GM18520 (cell line): Measurements from ENCODE around the gene PCBP2.

Experiments used
- ATAC-seq: cut with Tn5 transposase; IDR thresholded peaks from one replicate; pipeline ENCODE4 v1.9.1; 2021; ENCODE audit not compliant: unreplicated experiment

Gene PCBP2

DNA sequence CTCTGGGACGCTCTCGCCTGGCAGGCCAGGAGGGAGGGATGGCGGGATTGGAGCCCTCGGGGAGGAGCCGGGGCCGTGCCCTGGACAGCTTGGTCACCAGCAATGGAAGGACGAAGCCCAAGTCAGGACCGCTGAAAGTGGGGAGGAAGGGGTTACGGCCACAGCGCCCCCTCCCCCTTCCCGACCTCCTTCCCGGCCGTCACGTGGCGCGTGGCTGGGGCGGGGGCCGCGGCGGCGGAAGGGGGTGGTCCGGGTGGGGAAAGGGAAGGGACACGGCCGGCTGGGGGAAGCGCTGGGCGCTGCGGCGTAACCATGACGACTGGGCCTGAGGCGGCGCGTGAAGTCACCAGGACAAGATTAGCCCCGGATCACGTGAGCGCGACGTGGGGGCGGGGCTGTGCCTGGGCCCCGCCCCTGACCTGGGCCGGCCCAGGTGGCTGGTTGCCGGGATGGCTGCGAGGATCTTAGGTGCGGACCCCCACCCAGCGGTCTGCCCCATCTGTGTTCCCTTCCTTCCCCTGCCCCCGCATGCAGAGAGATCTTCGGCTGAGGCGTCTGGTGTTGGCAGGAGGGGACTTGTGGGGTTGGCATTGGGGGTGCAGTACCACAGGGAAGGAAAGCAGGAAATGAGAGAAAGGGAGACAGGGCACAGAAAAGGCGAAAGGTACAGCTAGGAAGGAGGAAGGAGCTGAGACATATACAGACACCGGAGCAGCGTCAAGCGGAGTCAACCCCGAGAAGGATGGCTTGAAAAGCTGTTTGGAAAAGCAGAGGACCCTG is 41.1 kb downstream of the PCBP2 start:
- ATAC-seq, result peak; percentile 90

DNA sequence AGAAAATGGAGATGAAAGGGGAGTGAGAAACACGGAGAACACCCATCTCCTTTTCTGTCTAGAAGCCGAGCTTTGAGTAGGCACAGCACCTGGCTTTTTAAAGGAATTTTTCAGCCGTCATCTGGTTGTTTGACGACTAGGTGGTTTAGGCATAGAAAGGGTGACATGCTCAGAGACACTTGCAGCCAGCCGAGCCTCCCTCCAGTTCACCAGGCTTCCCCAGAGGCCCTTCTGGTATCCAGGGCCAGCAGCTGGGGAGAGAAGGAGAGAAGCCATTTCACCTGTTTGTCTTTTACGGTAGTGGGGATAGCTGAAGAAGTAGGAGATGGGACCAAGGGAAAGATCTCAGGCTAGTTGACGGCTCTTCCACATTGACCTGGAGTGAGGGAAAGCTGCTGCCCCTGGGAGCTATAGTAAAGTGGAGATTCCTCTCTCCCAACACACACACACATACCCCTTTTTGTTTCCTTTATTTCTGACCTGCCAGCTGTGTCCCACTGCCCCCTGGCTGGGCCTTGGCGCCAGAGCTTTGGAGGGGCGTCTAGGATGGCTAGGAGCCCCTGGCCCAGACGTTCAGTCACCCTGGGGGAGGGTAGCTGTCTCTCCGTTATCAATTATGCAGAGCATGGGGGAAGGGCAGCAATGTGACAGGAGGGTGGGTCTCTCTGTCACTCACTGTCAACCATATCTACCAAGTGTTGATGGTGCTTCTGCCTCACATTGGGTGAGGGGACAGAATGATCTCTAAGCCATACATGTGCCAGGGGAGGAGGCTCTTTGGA is 41.9 kb downstream of the PCBP2 start:
- no peak for ATAC-seq

DNA sequence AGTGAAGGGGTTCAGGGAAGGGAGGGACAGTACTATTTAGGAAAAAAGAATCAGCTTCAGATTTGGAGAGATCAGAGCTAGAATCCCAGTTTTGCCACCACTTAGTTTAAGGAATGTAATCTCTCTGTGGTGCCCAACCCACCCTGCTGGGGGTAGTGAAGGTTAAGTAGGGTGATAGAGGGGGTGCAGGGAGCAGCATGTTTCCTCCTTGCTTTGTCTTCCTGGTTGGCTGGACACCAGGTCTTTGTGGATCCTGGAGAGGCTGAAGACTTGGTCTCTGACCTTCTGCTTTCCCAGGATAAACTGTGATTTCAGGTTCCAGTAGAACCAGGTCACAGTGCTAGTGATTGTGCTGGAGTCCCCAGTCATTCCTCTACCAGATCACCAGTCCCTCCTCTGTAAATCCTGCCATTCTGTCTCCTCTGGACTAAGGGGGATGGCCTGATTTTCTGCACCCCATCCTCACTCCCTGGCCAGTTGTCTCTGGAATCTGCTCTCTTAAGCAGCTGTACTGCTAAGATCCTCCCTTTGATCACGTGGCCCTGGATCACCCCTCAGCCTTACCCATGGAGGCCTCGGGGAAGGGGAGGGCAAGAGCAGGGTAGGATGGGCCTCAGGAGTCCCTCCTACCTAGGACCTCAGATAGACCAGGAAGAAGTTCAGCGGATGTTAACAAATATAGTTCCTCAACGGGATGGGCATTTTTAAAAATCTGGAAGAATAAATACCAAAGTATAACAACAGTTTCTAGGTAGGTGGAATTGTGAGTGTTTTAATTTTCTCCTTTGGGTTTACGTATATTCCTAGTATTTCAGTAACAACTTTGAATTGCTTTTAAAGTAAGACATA is 44.2 kb downstream of the PCBP2 start:
- no peak for ATAC-seq

DNA sequence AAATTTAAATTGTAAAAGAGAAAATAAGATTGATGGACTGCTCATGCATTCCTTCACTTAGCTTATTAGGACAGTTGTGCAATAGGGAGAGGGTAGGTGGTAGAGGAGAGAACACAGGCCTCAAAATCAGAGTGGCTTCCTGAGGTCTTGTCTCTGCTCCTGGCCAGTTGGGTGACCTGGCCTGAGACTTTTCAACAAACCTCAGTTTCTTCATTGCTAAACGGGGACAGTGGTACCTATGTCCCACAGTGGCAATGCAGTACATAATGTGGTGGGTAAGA is 44.8 kb downstream of the PCBP2 start:
- ATAC-seq, result no peak

DNA sequence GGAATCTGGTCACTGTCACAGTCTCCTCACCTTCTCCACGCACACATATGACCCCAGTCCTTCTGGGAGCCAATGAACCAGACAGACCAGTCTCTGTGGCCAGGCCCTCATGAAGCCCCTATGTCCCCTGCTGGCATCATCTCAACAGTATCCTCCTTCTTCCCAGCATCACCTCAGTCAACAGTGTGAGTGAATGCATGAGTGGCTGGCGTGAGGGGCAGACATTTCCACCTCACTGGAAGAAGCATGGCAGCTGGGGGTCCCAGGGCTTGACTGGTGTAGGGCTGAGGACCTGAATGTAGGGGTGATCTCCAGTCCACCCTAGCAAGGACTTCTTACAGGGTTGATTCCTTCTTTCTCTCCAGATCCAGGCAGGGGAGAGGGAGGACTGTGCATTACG is 45.6 kb downstream of the PCBP2 start:
- no peak for ATAC-seq

DNA sequence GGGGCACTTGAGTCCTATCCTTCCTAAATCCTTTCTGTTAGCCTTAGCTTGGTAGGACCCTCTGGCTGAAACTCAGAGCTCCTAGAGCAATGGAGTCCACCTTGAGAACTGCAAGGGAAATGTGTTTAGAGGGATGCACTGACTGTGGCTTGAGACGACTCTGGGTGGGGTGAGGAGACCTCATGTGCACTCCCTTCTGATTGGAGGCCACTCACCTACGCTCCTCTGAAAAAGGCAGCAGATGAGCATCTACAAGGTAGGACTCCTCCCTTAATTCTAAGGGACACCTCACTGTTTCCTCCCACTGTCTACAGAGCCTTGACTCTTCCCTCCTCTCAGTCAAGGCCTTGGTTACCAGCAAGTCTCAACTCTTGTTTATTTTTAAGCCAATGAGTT is 46.3 kb downstream of the PCBP2 start:
- ATAC-seq, result no peak

DNA sequence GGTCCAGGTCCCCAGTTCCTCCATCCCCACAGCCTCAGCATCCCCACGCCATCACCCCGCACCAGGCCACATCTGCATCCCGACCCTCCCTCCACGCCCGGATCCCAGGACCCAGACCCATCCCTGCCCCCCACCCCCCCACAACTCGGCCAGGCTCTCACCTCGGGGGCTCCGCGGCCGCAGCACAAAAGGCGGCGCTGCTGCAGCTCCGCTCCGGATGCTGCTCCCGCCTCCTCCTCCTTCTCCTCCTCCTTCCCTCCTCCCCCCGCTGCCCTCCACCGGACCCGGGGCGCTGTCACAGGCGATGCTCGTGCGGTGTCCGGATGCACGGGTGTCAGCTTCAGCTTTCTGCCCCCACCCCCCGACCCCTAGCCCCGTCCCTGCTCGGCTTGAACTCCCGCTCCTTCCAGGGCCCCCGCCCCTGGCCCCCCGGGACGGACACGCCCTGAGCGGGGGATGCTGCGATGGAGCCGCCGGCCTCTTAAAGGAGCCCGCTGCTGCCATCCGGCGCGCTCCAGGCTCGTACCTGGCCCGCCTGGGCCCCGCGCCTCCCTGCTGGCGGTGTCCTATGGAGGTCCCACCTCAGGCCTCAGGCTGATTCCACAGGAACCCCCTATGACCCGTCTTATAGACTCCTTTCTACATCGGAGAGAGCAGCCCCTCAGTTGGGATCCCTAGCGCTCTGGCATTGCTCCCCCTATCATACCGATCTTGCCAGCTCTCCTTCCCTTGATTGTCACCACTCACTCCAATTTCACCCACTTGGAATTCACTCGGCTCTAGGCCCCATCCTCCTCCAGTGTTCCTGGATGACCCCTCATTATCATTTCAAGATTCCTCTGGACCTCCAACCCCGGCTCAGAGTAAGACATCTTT is 47.6 kb downstream of the PCBP2 start, which contains the start of gene MAP3K12:
Gene MAP3K12, minus strand, starts transcription at position 193 of the 876 bp plus-strand sequence. CDS start 12,067 bp downstream, outside the sequence.
- no peak for ATAC-seq

DNA sequence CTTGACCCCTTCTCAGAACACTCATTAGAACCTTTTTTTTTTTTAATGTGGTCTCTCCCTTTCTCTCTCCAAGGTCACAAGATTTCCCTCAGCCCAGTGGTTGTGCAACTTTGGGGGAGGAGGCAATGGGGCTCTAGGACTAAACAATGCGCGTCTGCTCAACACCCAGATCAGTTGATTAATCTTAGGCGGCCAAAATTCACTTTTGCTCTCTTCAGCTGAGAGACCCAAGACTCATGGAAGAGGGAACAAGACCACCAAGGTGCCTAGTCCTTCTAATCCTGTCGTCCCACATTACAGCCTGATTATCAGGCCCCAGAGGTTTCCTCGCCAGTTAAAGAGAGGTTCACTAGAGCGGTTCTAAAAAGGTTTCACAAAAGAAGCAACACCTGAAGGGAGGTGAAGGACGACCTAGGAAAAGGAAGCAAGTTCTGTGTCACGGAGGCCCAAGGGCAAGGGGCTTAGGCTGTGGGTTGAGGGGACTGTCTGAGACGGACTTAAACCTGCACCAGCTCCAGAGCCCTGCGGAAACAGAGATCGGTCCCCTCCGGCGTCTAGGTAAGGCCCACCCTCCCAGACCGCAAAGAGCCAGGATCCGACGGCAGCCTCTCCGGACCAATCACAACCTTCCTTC is 48.4 kb downstream of the PCBP2 start:
- ATAC-seq, result no peak

DNA sequence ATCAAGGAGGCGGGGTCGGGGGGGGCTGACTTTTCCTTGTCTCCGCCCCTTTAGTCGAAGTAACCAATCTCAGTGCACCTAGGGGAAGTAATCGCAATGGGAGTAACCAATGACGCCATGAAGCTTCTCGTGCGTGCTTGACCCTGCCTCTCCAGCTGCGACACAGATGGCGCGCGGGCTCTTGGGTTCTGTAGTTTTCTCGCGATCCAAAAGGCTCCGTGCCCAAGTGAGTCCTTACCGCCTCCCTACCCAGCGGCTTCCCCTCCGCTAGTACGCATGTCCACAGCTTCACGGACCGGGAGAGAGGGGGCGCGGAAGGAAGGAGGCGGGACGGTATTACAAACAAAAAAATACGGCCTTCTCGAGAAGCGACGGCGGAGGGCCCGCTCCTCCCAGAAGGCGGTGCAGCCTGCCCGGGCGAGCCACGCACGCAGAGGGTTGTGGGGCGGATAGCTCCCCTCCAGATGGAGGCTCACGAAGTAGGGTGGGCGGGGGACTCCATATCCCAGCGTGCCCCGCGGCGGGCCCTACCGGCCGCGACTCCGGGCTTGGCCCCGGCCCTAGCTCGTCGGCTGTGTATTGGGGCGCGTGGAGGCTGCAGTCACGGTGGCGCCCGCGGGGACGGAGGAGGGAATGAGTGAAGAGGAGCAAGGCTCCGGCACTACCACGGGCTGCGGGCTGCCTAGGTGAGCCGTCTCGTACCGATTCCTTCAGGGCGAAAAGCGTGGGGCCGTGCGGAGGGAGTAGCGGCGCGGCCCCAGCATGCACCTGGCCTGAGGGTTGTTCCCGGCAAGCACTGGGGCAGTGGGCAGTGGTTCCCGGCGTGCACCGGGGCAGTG is 49.1 kb downstream of the PCBP2 start, which contains the start of gene TARBP2:
Gene TARBP2, plus strand, starts transcription at position 508 of the 839 bp plus-strand sequence. Its CDS starts 126 bp downstream, at position 634.
- peak; percentile 69 for ATAC-seq

DNA sequence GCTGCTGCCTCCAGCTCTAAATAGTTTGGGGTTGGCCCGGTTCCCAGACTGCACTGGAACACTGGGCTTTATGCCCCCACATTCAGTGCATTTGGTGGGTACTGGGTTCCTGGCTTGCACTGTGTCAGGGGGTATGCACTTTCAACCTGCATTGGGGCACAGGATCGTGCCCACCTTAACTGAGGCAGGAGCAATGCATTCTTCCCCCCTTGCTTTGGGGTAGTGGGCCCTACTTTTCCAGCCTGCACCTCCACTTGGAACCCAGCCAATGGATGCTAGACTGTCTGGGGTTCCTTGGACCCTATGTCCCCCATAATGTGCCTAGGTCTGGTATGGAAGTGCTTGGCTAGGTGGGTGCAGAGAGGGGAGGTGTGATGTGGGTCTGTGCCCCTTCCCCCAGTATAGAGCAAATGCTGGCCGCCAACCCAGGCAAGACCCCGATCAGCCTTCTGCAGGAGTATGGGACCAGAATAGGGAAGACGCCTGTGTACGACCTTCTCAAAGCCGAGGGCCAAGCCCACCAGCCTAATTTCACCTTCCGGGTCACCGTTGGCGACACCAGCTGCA is 49.8 kb downstream of the PCBP2 start:
- no peak for ATAC-seq

DNA sequence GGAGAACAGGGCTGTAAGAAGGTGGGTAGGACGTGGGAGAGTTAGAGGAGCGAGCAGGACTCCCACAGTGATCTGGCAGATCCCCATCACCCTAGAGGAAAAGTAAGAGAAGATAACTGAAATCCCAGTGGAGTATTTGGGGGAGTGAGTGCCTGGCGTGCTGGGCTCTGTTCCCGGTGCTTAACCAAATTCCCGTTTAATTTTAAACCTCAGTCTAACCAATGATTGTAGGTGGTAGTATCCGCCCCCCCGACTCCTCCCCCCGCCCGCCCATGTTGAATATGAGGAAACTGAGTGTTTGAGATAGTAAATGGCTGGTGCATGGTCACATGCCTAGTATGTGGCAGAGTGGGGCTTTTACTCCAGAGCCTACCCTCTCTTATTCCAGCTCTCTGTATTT is 50.4 kb downstream of the PCBP2 start:
- ATAC-seq, result no peak

DNA sequence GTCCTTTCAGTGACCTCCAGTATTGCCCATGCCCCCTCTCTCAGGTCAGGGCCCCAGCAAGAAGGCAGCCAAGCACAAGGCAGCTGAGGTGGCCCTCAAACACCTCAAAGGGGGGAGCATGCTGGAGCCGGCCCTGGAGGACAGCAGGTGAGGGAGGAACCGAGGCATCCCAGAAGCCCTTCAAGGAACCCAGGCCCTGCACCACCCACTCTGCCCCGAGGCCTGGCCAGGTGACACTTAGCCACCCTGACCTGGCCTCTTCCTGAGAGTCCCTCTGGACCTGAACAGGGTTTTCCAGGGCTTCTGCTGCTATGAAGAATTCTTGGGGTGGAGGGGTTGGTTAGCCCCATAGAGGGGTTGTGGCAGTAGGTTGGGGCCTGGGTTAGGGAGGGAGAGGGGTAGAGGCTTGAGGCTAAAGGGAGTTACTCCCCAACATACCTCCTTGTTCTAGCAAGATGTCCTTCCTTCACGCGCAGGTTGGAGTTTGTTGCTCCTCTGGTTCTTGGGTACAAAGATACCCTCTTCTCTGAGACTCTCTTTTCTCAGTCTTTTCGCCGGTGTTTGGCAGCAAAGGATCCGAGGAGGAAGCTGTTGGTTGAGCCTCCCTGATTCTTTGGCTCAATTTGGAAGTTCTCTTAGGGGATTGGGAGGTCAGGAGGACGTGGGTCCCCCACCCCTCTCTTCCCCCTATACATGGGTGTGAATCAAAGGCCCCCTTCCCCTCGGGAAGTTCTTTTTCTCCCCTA is 51.3 kb downstream of the PCBP2 start:
- ATAC-seq, result no peak

DNA sequence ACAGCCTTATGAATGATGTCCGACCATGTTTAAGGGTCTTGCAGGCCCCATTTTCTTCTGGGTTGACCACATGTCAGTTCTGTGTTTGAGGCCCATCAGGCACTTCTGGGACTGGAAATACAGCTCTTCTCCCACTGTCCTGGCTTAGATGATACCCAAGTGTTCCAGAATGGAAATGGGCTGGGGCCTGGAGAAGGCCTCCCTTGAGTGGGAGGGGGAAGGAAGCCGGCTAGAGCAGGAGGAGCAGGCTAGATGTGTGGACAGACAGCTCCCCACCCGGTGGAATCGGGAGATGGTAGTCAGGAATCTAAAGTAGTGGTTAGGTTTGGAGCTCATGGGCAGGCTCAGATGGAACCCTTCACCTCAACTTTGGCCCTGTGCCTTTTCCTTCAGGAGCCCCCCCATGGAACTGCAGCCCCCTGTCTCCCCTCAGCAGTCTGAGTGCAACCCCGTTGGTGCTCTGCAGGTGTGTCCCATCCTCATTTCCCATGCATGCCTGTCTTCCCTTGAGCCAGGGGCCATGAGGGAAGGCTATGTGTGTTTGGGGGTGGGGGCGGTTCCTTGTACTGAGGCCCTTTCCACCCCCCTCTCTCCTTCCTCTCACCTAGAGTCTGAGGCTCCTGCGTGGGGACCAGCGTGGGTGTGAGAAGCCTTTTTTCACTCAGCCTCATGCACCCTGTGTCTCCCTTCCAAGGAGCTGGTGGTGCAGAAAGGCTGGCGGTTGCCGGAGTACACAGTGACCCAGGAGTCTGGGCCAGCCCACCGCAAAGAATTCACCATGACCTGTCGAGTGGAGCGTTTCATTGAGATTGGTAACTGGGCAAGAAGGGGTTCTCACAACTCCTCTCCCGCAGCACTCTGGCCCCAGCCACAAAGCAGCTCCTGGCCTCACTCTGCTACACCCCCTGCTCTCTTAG is 52.4 kb downstream of the PCBP2 start:
- no peak for ATAC-seq

DNA sequence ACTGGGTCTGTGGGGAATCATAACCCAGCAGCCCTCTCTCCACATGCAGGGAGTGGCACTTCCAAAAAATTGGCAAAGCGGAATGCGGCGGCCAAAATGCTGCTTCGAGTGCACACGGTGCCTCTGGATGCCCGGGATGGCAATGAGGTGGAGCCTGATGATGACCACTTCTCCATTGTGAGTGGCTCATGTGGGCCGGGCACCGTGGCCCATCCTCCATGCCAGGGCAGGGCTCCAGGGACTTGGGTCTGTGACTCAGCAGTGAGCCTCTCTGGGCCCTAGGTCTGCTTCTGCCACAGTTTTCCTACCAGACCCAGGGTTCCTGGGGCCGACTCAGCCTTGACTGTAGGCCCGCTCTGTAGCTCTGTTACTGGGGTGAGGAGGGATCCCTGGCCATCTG is 53.2 kb downstream of the PCBP2 start:
- ATAC-seq, result no peak

DNA sequence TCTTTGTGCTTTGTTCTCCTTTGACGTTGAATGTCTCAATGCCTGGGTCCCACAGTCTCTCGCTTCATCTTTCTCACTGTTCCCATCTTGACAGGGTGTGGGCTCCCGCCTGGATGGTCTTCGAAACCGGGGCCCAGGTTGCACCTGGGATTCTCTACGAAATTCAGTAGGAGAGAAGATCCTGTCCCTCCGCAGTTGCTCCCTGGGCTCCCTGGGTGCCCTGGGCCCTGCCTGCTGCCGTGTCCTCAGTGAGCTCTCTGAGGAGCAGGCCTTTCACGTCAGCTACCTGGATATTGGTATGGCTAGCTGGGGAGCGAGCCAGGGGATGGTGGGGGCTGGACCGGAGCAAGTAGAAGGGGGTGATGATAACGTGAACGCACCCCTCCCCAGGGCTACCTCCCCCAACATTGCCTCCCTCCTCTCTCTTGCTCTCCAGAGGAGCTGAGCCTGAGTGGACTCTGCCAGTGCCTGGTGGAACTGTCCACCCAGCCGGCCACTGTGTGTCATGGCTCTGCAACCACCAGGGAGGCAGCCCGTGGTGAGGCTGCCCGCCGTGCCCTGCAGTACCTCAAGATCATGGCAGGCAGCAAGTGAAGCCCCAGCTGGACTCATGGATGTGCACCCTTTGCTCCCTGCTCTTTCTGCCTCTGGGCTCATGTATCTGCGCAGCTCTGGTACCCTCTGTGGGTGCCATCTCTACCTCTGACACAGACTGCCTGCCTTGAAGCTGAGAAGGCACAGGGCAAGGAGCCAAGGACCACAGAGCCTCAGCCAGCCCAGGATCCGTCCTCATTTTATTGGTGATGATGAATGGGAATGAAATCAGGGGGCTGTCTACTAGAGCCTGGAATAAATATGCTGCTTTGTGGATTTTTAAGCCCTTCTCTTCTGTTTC is 53.9 kb downstream of the PCBP2 start:
- ATAC-seq, result no peak

DNA sequence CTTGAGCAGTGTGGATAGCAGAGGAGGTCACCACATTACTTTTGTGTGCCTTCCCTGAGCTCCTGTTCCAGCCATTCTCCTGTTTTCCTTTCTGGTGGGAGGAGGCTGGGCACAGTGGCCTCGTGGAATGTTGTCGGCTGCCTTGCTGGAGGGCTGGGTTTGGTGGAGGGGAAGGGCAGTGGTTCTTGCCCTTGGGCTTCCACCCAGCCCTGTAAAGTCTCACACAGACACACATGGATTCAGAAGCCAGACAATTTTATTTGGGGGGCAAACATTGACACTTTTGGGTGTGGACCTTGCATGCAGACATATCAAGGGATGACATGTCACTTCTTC is 54.5 kb downstream of the PCBP2 start:
- ATAC-seq, result no peak
